ENCODE measurements around the gene HES4. TPM values are rescaled to one million over a fixed set of nuclear protein-coding genes. Genes with fewer than 3 reads are reported as not detected.
A peak's percentile ranks its signal among the peaks of the same experiment; 100 is the strongest.

Gene HES4
- total and polyA plus RNA-seq, 2 of the 13 experiments (the other 11 are each of a cell fraction or from before 2014, with no cell fraction given), result 8.8 to 10.6 TPM

- TF ChIP-seq MYPOP (CRISPR knock-in tag; IDR thresholded peaks at IDR 0.05) (peak; percentile 69), FOSL1 (CRISPR knock-in tag; IDR thresholded peaks at IDR 0.05; ENCODE audit: borderline replicate concordance) (peak; percentile 40; the same call in 1 of the 2 replicates), ZNF720 (CRISPR knock-in tag; IDR thresholded peaks at IDR 0.05) (0 out of 2 replicates have a peak, but pooled peaks have one; percentile 18), ZFX (CRISPR knock-in tag; IDR thresholded peaks at IDR 0.05; ENCODE audit: low read depth) (peak; percentile 94), ZNF343 (CRISPR knock-in tag; IDR thresholded peaks at IDR 0.05) (peak; percentile 78; the same call in 1 of the 2 replicates), POLR2AphosphoS2 (IDR thresholded peaks at IDR 0.05; ENCODE audit: low read depth, low read length) (peak; percentile 72; the same call in 1 of the 2 replicates), ARHGAP35 (CRISPR knock-in tag; IDR thresholded peaks at IDR 0.05; ENCODE audit: borderline replicate concordance) (peak; percentile 78), KDM1A (CRISPR knock-in tag; IDR thresholded peaks at IDR 0.05) (peak; percentile 81; the same call in 1 of the 2 replicates), ZNF441 (CRISPR knock-in tag; IDR thresholded peaks at IDR 0.05; ENCODE audit: borderline replicate concordance) (peak; percentile 43; the same call in 1 of the 2 replicates), GATAD1 (CRISPR knock-in tag; IDR thresholded peaks at IDR 0.05) (peak; percentile 56; the same call in 1 of the 2 replicates), ZSCAN21 (CRISPR knock-in tag; IDR thresholded peaks at IDR 0.05; ENCODE audit: borderline replicate concordance) (peak; percentile 84), PAX8 (CRISPR knock-in tag; IDR thresholded peaks at IDR 0.05; ENCODE audit: borderline replicate concordance) (peak; percentile 79; the same call in 1 of the 2 replicates), ZNF543 (CRISPR knock-in tag; IDR thresholded peaks at IDR 0.05) (peak; percentile 67; the same call in 1 of the 2 replicates), SETDB1 (CRISPR knock-in tag; IDR thresholded peaks at IDR 0.05; ENCODE audit: borderline replicate concordance) (no peak), SRY (CRISPR knock-in tag; IDR thresholded peaks at IDR 0.05) (peak; percentile 89; the same call in 1 of the 2 replicates), ZNF547 (CRISPR knock-in tag; IDR thresholded peaks at IDR 0.05) (peak; percentile 95), HINFP (CRISPR knock-in tag; IDR thresholded peaks at IDR 0.05; ENCODE audit: low read depth) (0 out of 2 replicates have a peak, but pooled peaks have one; percentile 74)
- TF ChIP-seq, protein P1, sequence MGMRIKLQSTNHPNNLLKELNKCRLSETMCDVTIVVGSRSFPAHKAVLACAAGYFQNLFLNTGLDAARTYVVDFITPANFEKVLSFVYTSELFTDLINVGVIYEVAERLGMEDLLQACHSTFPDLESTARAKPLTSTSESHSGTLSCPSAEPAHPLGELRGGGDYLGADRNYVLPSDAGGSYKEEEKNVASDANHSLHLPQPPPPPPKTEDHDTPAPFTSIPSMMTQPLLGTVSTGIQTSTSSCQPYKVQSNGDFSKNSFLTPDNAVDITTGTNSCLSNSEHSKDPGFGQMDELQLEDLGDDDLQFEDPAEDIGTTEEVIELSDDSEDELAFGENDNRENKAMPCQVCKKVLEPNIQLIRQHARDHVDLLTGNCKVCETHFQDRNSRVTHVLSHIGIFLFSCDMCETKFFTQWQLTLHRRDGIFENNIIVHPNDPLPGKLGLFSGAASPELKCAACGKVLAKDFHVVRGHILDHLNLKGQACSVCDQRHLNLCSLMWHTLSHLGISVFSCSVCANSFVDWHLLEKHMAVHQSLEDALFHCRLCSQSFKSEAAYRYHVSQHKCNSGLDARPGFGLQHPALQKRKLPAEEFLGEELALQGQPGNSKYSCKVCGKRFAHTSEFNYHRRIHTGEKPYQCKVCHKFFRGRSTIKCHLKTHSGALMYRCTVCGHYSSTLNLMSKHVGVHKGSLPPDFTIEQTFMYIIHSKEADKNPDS (CRISPR knock-in tag; IDR thresholded peaks at IDR 0.05), result peak; percentile 85; the same call in 1 of the 2 replicates
- TF ChIP-seq, protein P2, sequence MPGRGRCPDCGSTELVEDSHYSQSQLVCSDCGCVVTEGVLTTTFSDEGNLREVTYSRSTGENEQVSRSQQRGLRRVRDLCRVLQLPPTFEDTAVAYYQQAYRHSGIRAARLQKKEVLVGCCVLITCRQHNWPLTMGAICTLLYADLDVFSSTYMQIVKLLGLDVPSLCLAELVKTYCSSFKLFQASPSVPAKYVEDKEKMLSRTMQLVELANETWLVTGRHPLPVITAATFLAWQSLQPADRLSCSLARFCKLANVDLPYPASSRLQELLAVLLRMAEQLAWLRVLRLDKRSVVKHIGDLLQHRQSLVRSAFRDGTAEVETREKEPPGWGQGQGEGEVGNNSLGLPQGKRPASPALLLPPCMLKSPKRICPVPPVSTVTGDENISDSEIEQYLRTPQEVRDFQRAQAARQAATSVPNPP (CRISPR knock-in tag; IDR thresholded peaks at IDR 0.05), result no peak
- TF ChIP-seq, protein P3, sequence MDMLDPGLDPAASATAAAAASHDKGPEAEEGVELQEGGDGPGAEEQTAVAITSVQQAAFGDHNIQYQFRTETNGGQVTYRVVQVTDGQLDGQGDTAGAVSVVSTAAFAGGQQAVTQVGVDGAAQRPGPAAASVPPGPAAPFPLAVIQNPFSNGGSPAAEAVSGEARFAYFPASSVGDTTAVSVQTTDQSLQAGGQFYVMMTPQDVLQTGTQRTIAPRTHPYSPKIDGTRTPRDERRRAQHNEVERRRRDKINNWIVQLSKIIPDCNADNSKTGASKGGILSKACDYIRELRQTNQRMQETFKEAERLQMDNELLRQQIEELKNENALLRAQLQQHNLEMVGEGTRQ (IDR thresholded peaks at IDR 0.05; ENCODE audit: low read depth, low read length), result peak; percentile 52
- TF ChIP-seq, protein P3 (CRISPR knock-in tag; IDR thresholded peaks at IDR 0.05; ENCODE audit: borderline replicate concordance), result peak; percentile 58; the same call in 1 of the 2 replicates
Measured at GRCh38 chr1:1000357-1001056, 610 bp upstream of the HES4 start (continued).

Measured in HepG2 (cell line).